HG02623 (cell line): ENCODE data around the gene COL6A1.
"Not testable (repeated sequence)": the region's sequence is repeated elsewhere in the genome, so short reads cannot be mapped to it uniquely, and the experiment has no call there.

Source experiments
- ATAC-seq: cut with Tn5 transposase; IDR thresholded peaks from one replicate; pipeline ENCODE4 v1.9.1; 2021; ENCODE audit warnings: moderate library complexity; ENCODE audit not compliant: unreplicated experiment

COL6A1 gene

DNA sequence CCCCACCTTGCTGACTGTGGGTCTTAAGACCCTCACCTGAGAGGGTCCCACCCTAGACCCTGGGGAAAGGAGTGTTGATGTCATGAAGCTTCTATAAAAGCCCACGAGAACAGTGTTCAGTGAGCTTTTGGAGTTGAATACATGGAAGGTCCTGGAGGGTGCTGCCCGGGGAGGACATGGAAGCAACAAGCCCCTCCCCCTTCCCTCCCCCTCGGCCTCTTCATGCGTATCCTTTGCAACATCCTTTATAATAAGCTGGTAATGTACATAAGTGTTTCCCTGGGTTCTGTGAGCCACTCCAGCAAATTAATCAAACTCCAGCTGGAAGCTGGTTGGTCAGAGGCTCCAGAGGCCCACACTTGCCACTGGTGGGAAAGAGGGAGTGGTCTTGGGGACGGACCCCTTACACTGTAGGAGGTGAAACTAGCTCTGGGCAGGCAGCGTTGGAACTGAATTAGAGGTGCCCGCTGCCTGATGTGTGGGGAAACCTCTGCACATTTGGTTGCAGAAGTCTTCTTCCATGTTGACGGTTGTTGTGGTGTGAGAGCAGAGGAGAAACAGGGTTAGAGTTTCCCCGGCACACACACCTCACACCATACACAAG, 14.7 kb upstream of the COL6A1 start:
- no peak for ATAC-seq

DNA sequence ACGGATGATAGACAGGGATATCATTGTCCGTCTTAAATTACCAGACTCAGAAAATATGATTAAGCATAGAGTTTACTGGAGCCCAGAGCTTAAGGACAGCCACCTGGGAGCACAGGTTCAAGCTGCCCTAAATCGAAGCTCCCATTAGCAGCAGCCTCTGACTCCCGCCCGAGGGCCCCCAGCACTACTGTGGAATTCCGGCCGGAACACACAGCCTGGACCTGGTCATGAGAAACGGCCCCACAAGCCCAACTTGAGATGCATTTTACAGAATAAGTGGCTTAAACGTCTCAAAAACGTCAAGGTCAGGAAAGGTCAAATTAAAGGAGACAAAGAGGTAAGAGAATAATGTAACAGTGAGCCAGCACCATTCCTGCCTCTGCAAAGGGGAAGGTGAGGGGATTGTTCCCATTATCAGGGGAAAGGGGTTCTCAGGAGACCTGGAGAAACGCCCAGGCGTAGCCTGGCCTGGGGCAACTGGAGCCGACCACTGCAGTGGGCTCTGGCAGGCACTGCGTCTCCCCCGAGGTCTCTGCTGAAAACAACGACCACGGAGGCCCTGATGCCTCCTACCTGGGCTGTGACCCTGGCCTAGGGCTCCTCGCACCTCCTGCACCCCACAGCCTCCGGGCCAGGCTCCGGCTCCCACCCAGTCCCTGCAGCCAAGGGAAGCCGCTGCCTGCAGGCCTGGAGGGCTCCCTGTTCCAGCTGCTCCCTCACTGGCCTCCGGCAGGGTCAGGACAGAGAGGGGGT, 11.5 kb upstream of the COL6A1 start:
- ATAC-seq: no peak

DNA sequence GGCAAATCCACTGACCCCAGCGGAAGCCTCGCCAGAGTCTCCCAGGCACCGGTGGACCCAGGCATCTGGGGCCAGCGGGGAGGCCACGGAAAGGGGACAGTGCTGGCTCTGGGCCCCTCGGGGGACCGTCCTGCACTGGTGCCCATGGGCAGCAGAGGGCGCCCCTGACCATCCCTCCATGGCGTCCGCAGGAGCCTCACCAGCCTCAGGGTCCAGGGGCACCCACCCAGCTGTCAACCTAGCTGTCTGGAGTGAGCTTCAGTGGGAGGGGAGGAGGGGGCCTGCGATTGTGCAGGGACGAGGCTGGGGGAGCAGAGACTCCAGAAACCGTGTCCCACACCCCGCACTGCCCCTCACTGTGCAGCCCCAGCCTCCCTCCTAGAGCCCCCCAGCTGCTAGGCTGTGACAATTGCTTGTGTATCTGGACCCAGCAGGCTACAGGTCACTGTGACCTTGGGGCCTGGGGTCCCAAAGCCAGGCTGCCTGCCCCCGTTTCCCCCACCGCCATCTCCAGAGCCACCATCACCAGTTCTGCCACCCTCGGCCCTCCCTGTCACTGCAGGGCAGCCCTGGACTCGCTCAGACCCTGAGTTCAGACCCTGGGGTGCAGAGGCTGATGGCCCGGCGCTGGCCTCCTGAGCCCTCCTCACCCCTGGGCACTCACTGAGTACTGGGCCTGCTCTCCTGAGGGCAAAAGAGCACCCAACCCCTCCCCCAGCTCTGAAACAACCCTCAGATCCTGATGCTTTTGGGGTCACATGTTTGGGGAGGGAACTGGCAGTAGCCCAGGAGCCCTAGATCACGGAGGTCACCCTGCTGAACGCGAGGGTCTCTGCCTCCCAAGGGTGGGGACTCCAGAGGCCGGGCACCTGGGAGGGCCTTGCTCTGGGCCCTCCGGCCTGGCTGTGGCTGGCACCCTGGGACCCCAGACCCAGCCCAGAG, 10.6 kb upstream of the COL6A1 start:
- no peak for ATAC-seq

DNA sequence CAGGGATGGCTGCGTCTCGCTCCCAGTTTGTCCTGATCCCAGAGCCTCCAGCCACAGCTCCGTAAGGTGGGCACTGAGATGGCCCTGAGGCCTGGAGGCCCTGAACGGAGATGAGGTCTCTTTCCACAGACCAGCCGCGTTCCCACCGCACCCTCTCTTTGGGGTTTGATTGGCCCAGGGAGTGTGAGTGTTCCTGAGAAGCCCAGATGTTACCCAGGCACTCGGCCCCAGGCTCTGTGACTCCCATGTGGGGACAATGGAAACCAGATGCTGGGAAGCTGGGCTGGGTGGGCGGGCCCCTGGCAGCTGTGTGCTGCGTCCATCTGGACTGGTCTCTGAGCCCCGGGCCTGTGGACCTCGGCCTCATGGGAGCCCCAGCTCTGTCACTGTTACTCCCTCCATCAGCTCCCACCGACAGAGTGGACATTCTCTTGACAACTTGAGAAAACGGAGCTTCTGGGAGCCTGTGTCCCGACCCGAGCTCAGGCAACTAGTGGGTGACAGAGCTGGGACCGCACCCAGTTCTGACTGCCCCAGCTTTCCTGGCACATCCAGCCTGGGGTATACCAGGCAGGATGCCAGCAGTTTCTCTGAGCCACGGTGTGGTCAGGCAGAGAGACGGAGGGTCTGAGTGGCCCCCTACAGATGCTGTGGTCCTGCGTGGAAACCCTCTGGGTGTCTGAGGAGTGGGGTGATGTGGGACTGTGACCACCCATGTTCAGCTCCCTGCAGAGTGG, 9.8 kb upstream of the COL6A1 start:
- no peak for ATAC-seq

DNA sequence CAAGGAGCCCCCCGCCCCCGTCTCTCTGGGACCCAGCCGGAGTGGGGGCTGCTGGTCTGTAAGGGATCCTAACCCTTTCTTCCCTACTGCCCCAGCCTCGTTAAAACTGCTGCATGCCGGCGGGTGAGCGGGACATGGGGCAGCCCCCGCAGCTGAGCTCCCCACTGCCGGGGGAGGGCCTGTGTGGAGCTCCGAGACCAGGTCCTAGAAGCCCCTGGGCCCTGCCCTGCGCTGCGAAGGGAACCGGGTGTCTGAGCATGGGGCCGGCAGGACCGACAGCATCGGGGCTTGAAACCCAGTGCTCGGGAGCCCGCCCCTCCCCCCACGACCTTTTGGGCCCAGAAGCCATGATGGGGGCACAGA, 9.2 kb upstream of the COL6A1 start:
- no peak for ATAC-seq

DNA sequence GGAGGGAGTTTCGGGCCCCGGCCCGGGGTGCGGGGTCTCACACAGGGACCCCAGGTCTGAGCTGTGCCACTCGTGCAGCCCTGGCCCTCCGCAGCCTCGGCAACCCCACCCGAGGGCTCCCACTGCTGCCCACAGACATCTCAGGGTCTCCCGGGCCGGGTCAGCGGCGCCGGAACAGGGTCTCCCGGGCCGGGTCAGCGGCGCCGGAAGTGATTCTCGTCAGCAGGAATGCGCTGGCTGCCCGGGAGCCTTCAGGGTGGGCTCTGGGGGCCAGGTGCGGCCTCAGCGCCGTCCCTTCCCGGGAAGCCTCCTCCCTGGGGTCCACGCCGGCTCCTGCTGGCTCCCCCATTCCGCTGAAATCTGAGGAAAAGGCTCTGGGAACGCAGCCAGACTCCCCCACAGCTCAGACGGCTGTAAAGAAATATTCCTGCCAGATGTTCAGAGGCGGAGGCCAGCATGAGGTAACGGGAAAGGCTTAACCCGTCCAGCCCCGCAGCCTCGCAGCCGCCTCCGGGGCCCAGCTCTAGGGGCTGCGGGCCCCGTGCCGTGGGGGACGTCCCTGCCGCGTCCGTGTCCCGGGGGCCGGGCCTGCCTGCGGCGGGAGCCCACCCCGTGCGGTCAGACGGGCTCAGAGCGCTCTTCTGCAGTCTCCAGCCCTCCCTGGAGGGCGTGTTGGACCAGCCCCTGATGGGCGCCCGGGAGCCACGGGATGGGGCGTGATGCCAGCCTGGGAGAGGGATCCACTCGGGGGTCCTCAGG, 8.7 kb upstream of the COL6A1 start:
- no peak for ATAC-seq

DNA sequence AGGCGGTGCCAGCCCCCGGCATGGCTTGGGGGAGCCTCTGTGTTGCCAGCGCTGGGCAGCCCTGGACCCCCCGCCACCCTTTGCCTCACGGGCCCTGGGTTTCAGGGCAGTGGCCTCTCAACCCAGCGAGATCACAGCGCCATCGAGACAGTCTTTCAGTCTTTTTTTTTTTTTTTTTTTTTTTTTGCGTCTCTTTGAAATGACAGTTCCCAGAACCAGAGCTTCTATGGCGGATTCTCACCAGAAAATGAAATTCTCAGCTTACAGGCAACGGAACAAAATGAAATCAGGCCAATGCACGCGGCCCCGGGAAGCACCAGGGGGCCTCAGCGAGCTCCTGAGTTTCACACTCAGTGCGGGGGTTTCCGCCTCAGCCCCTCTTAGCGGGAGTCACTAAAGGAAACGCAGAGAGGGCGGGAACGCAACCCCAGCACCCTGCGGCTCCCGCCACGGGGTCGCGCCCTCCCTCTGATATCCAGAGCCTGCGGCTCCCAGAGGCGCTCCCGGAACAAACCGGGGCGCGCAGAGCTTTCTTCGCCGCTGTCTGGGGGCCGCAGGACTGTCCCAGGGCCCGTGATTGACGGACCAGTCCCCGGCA, 8.0 kb upstream of the COL6A1 start:
- no peak for ATAC-seq

DNA sequence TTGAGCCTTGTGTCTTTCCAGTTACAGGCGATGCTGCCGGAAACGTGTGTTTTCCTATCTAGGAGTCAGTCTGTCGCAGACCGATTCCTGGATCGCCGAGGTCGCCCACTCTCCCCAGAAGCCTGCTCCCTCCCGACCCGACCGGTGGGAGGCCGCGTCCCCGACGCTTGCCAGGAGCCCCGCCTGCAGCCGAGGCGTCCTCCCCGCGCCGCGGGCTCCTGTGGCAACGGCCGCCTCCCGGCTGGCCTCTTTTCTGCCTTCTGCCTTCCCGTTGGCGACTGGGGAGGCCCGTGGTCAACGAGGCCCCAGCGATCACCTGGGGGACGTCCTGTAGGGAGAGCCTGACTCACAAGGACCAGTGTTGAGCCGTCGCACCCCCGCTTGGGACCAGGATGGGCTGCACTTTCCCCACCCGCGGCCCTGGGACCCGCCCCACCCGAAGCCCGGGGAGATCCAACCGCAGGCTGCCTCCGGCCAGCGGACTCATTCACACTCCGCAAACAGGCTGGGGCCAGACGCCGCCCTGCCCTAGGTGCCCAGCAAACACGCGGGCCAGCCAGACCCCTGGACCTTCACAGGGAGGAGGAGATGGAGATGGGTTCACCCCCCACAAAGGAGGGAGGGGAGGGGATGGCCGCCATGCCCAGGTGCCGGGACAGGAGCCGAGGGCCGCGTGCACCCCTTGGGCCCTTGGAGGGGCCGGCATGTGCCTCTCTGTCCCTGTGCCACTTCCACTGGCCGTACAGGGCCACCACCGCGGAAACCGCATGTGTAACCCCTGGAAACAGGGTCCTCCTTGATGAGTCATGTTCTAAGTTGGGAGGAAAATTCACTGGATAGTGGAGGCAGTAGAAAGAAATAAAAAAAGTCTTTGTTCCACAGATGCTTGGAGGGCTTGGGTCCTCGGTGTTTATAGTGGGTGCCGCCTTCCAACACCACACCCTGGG, 7.2 kb upstream of the COL6A1 start:
- no peak for ATAC-seq

DNA sequence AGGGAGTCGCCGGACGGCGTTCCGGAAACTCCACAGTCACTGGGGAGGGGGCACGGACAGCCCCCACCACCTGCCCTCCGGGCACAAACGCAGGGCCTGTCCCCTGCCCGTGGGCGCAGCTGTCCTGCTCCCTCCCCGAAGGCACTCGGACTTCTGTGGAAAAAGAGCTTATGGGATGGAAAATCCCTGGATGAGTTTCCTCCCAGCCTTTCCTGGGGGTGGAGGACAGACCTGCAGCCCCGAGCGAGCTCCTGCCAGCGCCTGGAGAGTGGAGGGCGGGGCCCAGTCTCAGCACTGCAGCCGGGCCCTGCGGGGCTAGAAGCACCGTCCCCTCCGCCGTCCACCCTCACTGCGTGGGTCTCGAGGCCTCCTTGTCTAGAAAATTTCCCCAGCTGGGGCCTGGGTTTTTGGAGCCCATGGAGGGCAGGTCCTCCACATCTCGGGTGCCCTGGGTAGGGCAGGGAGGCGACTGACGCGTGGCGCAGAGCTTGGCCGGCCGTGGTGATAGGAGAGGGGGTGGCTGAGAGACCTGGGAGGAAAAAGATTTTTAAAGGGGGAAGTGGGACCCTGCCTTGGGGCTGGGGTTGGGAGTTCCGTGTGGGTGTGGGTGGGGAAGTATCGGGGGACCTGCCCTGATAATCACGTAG, 6.4 kb upstream of the COL6A1 start:
- no peak for ATAC-seq

DNA sequence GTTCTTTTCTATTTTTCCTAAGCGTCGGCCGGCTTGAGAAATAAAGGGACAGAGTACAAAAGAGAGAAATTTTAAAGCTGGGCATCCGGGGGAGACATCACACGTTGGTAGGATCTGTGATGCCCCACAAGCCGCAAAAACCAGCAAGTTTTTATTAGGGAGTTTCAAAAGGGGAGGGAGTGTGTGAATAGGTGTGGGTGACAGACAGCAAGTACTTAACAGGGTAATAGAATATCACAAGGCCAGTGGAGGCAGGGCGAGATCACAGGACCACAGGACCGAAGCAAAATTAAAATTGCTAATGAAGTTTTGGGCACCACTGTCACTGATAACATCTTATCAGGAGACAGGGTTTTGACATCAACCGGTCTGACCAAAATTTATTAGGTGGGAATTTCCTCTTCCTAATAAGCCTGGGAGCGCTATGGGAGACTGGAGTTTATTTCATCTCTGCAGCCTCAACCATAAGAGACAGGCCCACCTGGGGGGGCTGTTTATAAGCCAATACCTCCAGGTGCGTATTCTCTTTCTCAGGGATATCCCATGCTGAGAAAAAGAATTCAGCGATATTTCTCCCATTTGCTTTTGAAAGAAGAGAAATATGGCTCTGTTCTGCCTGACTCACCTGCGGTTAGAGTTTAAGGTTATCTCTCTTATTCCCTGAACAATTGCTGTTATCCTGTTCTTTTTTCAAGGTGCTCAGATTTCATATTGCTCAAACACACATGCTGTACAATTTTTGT, 5.7 kb upstream of the COL6A1 start:
- not testable (repeated sequence) for ATAC-seq

DNA sequence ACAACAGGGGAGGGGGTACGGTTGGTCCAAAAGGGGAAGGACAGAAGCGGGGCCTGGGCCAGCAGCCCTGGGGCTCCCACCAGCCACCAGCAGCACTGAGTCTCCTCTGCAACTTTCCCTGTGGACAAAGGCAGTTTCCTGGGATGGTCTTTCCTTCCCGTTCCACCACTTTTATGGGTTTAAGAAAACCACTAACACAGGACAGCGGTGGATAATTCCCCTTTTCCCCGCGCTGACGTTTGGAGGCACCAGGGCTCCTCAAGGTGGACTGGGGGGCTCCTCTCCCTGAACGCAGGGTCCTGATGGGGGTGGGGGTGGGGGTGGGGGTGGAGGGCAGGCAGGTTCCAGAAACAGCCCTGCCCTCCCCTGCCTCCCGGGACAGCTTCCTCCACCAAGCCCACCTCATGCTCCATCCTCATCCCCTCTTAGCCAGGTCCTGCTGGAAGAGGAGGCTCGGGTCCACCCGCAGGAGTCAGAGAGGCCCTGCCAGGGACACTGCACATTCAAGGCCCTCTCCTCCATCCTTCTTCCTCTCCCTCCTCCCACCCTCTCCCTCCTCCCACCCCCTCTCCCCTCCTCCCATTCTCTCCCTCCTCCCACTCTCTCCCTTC, 4.8 kb upstream of the COL6A1 start:
- ATAC-seq: no peak

DNA sequence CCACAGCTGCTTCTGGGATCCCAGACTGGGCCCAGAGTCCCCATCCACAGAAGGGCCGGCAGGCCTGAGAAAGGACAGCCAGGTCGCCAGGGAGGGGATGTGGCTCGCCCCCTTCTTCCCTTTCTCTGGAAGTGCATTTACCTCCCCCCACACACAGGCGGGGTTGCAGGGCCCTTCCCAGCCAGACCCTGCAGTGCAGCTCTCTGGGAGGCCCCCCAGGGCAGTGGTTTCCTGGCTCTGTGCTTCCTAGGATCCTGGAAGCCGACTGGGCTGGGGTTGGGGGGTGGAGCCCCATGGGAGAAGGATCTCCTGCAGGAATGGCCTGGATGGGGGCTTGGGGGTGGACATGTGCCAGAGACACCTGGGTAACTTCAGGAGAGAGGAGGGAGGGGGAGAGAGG, 4.2 kb upstream of the COL6A1 start:
- ATAC-seq: no peak

DNA sequence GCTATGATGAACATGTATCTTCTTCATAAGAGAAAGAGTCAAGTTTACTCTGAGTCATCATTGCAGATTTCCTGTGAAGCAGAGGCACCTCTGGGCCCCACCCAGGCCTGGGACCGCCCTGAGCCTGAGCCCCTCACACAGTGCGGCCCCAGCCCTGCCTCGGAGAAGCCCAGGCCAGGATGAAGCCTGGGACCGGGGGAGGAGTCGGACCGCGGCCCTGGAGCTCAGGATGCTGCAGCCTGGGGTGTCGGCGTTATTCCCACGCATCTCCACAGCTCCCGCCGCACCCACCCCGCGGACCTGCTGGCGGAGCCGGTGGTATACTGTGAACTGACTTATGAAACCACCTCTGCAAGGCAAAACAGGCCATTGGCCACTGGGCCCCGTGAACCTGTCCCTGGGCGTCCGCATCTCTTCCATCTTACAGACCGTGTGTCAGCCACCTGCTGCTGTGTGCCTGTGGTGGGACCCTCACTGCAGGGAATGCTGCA, 2.4 kb upstream of the COL6A1 start:
- no peak for ATAC-seq

DNA sequence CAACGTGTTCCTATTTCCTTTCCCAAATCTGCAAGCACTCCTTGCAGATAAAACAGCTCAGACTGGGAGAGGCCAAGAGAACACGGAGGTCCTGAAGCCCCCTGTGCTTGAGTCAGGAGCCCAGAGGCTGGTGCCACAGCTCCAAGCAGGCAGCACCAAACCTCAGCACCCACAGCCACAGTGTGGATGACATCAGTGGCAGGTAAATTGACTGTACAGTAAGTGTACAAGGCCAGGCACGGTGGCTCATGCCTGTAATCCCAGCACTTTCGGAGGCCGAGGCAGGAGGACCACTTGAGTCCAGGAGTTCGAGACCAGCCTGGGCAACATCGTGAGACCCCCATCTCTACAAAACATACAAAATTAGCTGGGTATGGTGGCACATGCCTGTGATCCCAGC, 1.9 kb upstream of the COL6A1 start:
- no peak for ATAC-seq

DNA sequence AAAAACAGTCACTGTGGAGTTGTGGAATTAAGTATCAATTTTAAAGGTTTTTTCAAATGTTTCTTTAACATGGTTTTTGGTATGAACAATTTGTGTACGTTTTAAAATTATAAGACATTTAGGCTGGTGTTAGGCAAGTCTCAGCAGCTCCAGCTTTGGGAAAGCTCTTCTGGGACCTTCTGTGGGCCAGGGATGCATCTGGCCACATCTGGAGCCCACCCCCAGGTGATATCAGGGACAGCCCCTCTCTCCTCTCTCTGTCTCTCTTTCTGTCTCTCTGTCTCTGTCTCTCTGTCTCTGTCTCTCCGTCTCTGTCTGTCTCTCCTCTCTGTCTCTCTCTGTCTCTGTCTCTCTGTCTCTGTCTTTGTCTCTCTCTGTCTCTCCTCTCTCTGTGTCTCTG, 1.3 kb upstream of the COL6A1 start:
- no peak for ATAC-seq

DNA sequence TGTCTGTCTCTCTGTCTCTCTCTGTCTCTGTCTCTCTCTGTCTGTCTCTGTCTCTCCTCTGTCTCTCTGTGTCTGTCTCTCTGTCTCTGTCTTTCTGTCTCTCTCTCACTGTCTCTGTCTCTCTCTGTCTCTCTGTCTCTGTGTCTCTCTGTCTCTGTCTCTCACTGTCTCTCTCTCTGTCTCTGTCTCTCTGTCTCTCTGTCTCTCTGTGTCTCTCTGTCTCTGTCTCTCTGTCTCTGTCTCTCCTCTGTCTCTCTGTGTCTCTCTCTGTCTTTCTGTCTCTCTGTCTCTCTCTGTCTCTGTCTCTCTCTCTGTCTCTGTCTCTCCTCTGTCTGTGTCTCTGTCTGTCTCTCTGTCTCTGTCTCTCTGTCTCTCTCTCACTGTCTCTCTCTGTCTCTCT, 873 bp upstream of the COL6A1 start:
- ATAC-seq: no peak

DNA sequence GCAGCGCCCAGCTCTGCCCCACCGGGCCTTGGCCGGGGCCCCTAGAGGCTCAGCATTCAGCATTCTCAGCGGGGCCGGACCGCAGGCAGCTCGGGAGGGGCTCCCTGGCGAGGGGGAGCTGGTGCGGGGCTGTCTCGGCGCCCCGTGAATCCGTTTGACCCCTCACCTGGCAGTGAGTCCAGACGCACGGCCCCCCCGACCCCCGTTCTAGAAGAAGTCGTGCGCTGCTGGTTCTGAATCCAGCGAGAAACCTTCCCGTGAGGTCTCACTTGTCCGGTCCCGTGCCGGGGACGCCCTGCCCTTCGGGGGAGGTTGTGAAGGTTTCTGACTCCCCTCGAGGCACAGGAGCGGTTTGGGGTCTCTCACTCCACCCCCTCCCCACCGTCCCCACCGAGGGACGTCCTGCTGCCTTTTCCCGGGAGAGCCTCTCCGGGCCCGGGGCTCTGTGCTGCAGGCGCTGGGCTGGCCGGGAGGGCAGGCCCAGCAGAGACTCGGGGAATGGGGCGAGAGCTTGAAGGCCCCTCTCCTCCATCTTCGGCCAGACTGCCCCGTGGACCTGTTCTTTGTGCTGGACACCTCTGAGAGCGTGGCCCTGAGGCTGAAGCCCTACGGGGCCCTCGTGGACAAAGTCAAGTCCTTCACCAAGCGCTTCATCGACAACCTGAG, 655 bp downstream of the COL6A1 start:
- ATAC-seq: no peak
